Measurements from ENCODE around the gene TRIM2. TPM values are rescaled to one million over a fixed set of nuclear protein-coding genes. Genes with fewer than 3 reads are reported as not detected.

The TRIM2 gene
- total RNA-seq, 1 experiment from 2014 or later, result 87.0 TPM

DNA sequence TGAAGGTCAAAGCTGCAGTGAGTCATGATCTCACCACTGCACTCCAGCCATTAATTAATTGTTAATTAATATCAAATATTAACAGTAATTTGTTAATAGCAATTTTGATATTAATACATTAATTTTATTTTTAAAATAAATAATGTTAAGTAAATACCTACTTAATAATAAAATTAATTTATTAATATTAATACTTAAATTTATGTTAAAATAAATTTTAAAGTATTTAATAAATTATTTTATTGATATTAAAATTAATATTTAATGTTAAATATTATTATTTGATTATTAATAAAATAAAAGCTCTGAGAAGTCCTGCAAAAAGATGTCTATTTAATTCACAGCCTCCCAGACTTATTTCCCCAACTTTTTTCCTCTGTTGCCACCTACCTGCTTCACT is 25.1 kb upstream of the TRIM2 start:
- ChIA-PET CTCF (no interaction called here), POLR2A (ENCODE audit: unreplicated experiment) (no interaction called here)
- no peaks in the 10 kb centered on the region for H3F3A ChIP-seq (ENCODE audit: insufficient read depth, low read depth)
- DNase-seq, result no peak
- no peaks in the 10 kb centered on the region for H3K9me2 ChIP-seq (ENCODE audit: insufficient read depth)
- no peak overlapping the region for H3K4me3 ChIP-seq
- no peak overlapping the region for H2AFZ ChIP-seq
- BruUV-seq (replicated peaks), result no TSS peak
- no peaks in the 10 kb centered on the region for H3K4me1 ChIP-seq (replicated peaks; ENCODE audit: insufficient read depth)
- H3K4me2 ChIP-seq, result no peak overlapping the region
- H4K20me1 ChIP-seq (ENCODE audit: insufficient read depth), result no peaks in the 10 kb centered on the region
- no peaks in the 10 kb centered on the region for H3K9me3 ChIP-seq (ENCODE audit: insufficient read depth, low read depth)
- TF ChIP-seq, protein P1, sequence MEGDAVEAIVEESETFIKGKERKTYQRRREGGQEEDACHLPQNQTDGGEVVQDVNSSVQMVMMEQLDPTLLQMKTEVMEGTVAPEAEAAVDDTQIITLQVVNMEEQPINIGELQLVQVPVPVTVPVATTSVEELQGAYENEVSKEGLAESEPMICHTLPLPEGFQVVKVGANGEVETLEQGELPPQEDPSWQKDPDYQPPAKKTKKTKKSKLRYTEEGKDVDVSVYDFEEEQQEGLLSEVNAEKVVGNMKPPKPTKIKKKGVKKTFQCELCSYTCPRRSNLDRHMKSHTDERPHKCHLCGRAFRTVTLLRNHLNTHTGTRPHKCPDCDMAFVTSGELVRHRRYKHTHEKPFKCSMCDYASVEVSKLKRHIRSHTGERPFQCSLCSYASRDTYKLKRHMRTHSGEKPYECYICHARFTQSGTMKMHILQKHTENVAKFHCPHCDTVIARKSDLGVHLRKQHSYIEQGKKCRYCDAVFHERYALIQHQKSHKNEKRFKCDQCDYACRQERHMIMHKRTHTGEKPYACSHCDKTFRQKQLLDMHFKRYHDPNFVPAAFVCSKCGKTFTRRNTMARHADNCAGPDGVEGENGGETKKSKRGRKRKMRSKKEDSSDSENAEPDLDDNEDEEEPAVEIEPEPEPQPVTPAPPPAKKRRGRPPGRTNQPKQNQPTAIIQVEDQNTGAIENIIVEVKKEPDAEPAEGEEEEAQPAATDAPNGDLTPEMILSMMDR (conservative IDR thresholded peaks at IDR 0.05), result no peak
- no peak for TF ChIP-seq EZH2 (IDR thresholded peaks at IDR 0.05; ENCODE audit: low read depth)
- no peak overlapping the region for H3K27ac ChIP-seq
- H3K27me3 ChIP-seq (ENCODE audit: insufficient read depth, low read depth), result no peaks in the 10 kb centered on the region
- no peaks in the 10 kb centered on the region for H3K36me3 ChIP-seq (ENCODE audit: low read depth)
- no peaks in the 10 kb centered on the region for H3K79me2 ChIP-seq (ENCODE audit: low read depth)
- intact Hi-C loops (cut with micrococcal nuclease; ENCODE audit: unreplicated experiment), result no loop called here

DNA sequence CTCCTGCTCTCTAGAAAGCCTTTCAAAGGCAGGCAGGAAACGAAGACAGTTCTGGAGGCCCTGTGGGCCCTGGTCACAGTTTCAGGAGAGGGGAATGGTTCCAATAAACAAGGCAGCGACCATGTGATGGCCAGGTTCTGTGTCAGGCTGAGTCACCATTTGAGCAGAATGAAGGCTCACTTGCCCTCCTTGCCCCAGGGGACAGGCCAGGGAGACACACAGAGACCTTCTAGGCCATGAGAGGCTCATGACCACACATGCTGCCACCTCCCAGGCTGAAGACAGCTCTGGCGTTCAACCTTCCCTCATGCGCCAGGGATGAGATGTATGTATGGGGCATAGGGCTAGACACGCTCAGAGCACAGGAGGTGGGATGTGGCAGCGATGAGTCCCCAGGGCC is 22.9 kb upstream of the TRIM2 start:
- no peaks in the 10 kb centered on the region for H3K36me3 ChIP-seq (ENCODE audit: low read depth)
- peak in 1 of 2 experiments; percentile 15 for DNase-seq
- H3K9me2 ChIP-seq (ENCODE audit: insufficient read depth), result no peaks in the 10 kb centered on the region
- H3K4me1 ChIP-seq (replicated peaks; ENCODE audit: insufficient read depth), result no peaks in the 10 kb centered on the region
- CTCF ChIA-PET, result no interaction called here
- H2AFZ ChIP-seq, result no peak overlapping the region
- no peak overlapping the region for H3K4me3 ChIP-seq
- H3K4me2 ChIP-seq, result no peak overlapping the region
- H3K27me3 ChIP-seq (ENCODE audit: insufficient read depth, low read depth), result no peaks in the 10 kb centered on the region
- no TSS peak for BruUV-seq (replicated peaks)
- intact Hi-C loops (cut with micrococcal nuclease; ENCODE audit: unreplicated experiment), result no loop called here
- H3K9me3 ChIP-seq (ENCODE audit: insufficient read depth, low read depth), result no peaks in the 10 kb centered on the region
- no peaks in the 10 kb centered on the region for H3F3A ChIP-seq (ENCODE audit: insufficient read depth, low read depth)
- no peaks in the 10 kb centered on the region for H4K20me1 ChIP-seq (ENCODE audit: insufficient read depth)
- POLR2A ChIA-PET (ENCODE audit: unreplicated experiment), result no interaction called here
- no peaks in the 10 kb centered on the region for H3K79me2 ChIP-seq (ENCODE audit: low read depth)
- TF ChIP-seq, protein P1 (conservative IDR thresholded peaks at IDR 0.05), result no peak
- TF ChIP-seq EZH2 (IDR thresholded peaks at IDR 0.05; ENCODE audit: low read depth), result no peak
- no peak overlapping the region for H3K27ac ChIP-seq

DNA sequence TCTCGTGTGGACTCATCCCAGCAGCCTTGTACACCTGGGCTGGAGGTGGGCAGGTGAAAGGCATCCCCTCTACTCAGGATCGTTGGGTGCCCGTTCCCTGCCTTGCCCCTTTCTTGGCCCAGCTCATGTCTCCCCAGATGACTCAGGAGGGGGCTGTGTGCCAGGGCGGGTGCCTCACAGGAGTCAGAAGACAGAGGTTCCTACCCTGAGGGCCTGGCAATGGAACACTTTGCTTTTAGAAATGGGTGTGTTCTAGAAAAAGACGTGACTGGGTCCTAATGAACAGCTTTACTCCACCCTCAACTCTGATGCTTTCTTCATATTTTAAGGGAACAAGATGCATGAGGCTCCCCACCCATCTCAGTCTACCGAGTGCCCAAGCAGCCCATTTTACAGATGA is 22.5 kb upstream of the TRIM2 start:
- Histone ChIP-seq H3K79me2 (ENCODE audit: low read depth) (no peaks in the 10 kb centered on the region), H3K27me3 (ENCODE audit: insufficient read depth, low read depth) (no peaks in the 10 kb centered on the region), H3K4me3 (no peak overlapping the region), H3K9me3 (ENCODE audit: insufficient read depth, low read depth) (no peaks in the 10 kb centered on the region), H2AFZ (no peak overlapping the region), H3K36me3 (ENCODE audit: low read depth) (no peaks in the 10 kb centered on the region), H3K4me2 (no peak overlapping the region), H3K27ac (no peak overlapping the region), H3K4me1 (replicated peaks; ENCODE audit: insufficient read depth) (no peaks in the 10 kb centered on the region), H3K9me2 (ENCODE audit: insufficient read depth) (no peaks in the 10 kb centered on the region), H4K20me1 (ENCODE audit: insufficient read depth) (no peaks in the 10 kb centered on the region), H3F3A (ENCODE audit: insufficient read depth, low read depth) (no peaks in the 10 kb centered on the region)
- no peak for DNase-seq
- no TSS peak for BruUV-seq (replicated peaks)
- POLR2A ChIA-PET (ENCODE audit: unreplicated experiment), result no interaction called here
- intact Hi-C loops (cut with micrococcal nuclease; ENCODE audit: unreplicated experiment), result no loop called here
- CTCF ChIA-PET, result no interaction called here
- TF ChIP-seq, protein P1 (conservative IDR thresholded peaks at IDR 0.05), result no peak
- TF ChIP-seq EZH2 (IDR thresholded peaks at IDR 0.05; ENCODE audit: low read depth), result no peak

Data from PC-9 (cell line).